GM19397 (cell line): ENCODE data around the gene CDHR3.

Experiments used
- ATAC-seq: cut with Tn5 transposase; IDR thresholded peaks from one replicate; pipeline ENCODE4 v1.9.1; 2021; ENCODE audit warnings: mild to moderate bottlenecking, moderate library complexity; ENCODE audit not compliant: unreplicated experiment

Gene CDHR3

GRCh38 chr7:106063692-106064091, 100.6 kb downstream of the CDHR3 start:
- no peak for ATAC-seq

GRCh38 chr7:106064316-106064715, 101.3 kb downstream of the CDHR3 start:
- ATAC-seq: no peak

- no peak for ATAC-seq
Measured at GRCh38 chr7:106064771-106065574, 101.9 kb downstream of the CDHR3 start.

GRCh38 chr7:106065575-106066500, 102.8 kb downstream of the CDHR3 start:
- ATAC-seq: no peak

- ATAC-seq: no peak
Measured at GRCh38 chr7:106067678-106068077, 104.6 kb downstream of the CDHR3 start.

- no peak for ATAC-seq
Measured at GRCh38 chr7:106068538-106068961, 105.5 kb downstream of the CDHR3 start.

GRCh38 chr7:106068986-106069385, 105.9 kb downstream of the CDHR3 start:
- no peak for ATAC-seq

GRCh38 chr7:106069471-106070200, 106.6 kb downstream of the CDHR3 start:
- no peak for ATAC-seq

GRCh38 chr7:106070201-106070551, 107.1 kb downstream of the CDHR3 start:
- ATAC-seq: no peak

- no peak for ATAC-seq
Measured at GRCh38 chr7:106070567-106071254, 107.6 kb downstream of the CDHR3 start.

- ATAC-seq: peak; percentile 91
Measured at GRCh38 chr7:106071356-106071998, 108.4 kb downstream of the CDHR3 start.

GRCh38 chr7:106071999-106072714, 109.1 kb downstream of the CDHR3 start:
- ATAC-seq: no peak

GRCh38 chr7:106072715-106073091, 109.6 kb downstream of the CDHR3 start:
- no peak for ATAC-seq

- ATAC-seq: no peak
Measured at GRCh38 chr7:106073701-106074100, 110.6 kb downstream of the CDHR3 start.

GRCh38 chr7:106074257-106074656, 111.2 kb downstream of the CDHR3 start:
- no peak for ATAC-seq

- no peak for ATAC-seq
Measured at GRCh38 chr7:106075937-106076336, 112.9 kb downstream of the CDHR3 start.

GRCh38 chr7:106076537-106076936, 113.5 kb downstream of the CDHR3 start:
- ATAC-seq: no peak

- no peak for ATAC-seq
Measured at GRCh38 chr7:106080300-106080987, 117.4 kb downstream of the CDHR3 start.
